Astrocyte (in vitro differentiated cells and primary cell): ENCODE data around the gene CHMP1B. TPM values are rescaled to one million over a fixed set of nuclear protein-coding genes. Genes with fewer than 3 reads are reported as not detected.

ENCODE experiments used
- DNase-seq: peaks from one replicate; pipeline ENCODE4 v3.0.0-alpha.2; 2010; ENCODE audit warnings: low read depth
- FAIRE-seq: peaks from 2 replicates; lab custom pipeline; 2011; peaks lifted over from hg19 to GRCh38; lab: Jason Lieb, UNC
- H2AFZ ChIP-seq: 2 replicates; pipeline ENCODE4 v1.6.0; 2012; ENCODE audit warnings: low read depth, low read length, inconsistent platforms
- H3K27ac ChIP-seq: 2 replicates; pipeline ENCODE4 v1.5.1; 2011; ENCODE audit warnings: low read depth, low read length, inconsistent platforms
- H3K27me3 ChIP-seq: 2 replicates; pipeline ENCODE4 v1.6.0; 2011; ENCODE audit warnings: low read length, inconsistent platforms; ENCODE audit not compliant: insufficient read depth
- H3K36me3 ChIP-seq: 2 replicates; pipeline ENCODE4 v1.5.1; 2011; ENCODE audit warnings: low read length, inconsistent platforms; ENCODE audit not compliant: insufficient read depth
- H3K4me1 ChIP-seq: 2 replicates; pipeline ENCODE4 v1.5.1; 2011; ENCODE audit warnings: low read length, inconsistent platforms; ENCODE audit not compliant: insufficient read depth
- H3K4me2 ChIP-seq: 2 replicates; pipeline ENCODE4 v1.6.0; 2012; ENCODE audit warnings: low read length, inconsistent platforms
- H3K4me3 ChIP-seq: 2 replicates; pipeline ENCODE4 v1.5.1; 2011; ENCODE audit warnings: low read depth, mild to moderate bottlenecking, low read length, inconsistent platforms; ENCODE audit not compliant: insufficient read depth
- H3K79me2 ChIP-seq: 2 replicates; pipeline ENCODE4 v1.6.0; 2012; ENCODE audit warnings: mild to moderate bottlenecking, low read length, inconsistent platforms; ENCODE audit not compliant: insufficient read depth
- H3K9ac ChIP-seq: 2 replicates; pipeline ENCODE4 v1.6.0; 2012; ENCODE audit warnings: mild to moderate bottlenecking, low read length, inconsistent platforms
- H3K9me3 ChIP-seq: 2 replicates; pipeline ENCODE4 v1.5.1; 2012; ENCODE audit warnings: low read depth, mild to moderate bottlenecking, low read length, inconsistent platforms; ENCODE audit not compliant: insufficient read depth
- H4K20me1 ChIP-seq: 2 replicates; pipeline ENCODE4 v1.6.0; 2012; ENCODE audit warnings: low read length, inconsistent platforms; ENCODE audit not compliant: insufficient read depth
- H3K27ac Mint-ChIP-seq: one replicate; pipeline ENCODE4 v1.8.0; 2021; ENCODE audit warnings: mild to moderate bottlenecking, mixed read lengths; ENCODE audit not compliant: unreplicated experiment
- H3K27me3 Mint-ChIP-seq: one replicate; pipeline ENCODE4 v1.8.0; 2021; ENCODE audit warnings: low read depth, mixed read lengths; ENCODE audit not compliant: unreplicated experiment
- H3K36me3 Mint-ChIP-seq: one replicate; pipeline ENCODE4 v1.8.0; 2021; ENCODE audit warnings: low read depth, mixed read lengths; ENCODE audit not compliant: unreplicated experiment
- H3K4me1 Mint-ChIP-seq: one replicate; pipeline ENCODE4 v1.8.0; 2021; ENCODE audit warnings: low read depth, mixed read lengths; ENCODE audit not compliant: unreplicated experiment
- H3K4me3 Mint-ChIP-seq: one replicate; pipeline ENCODE4 v1.8.0; 2021; ENCODE audit warnings: mild to moderate bottlenecking, moderate library complexity, mixed read lengths; ENCODE audit not compliant: unreplicated experiment
- H3K9me3 Mint-ChIP-seq: one replicate; pipeline ENCODE4 v1.8.0; 2021; ENCODE audit warnings: mild to moderate bottlenecking, mixed read lengths; ENCODE audit not compliant: unreplicated experiment
- CTCF ChIP-seq: IDR thresholded peaks from 2 replicates; pipeline ENCODE4 v1.5.1; 2011; ENCODE audit warnings: low read depth, mild to moderate bottlenecking, inconsistent platforms, low read length, moderate library complexity; ENCODE audit not compliant: insufficient read depth
- EZH2 ChIP-seq: IDR thresholded peaks from 2 replicates; pipeline ENCODE4 v1.6.1; 2012; ENCODE audit warnings: mild to moderate bottlenecking, low read length, inconsistent platforms; ENCODE audit not compliant: insufficient read depth
- total RNA-seq: library from RNA; stranded (reverse); gene quantifications from 2 replicates; pipeline ENCODE4 v1.2.1, GENCODE V29; 2021

The CHMP1B gene
- total RNA-seq, 1 donor from 2014 or later, result 49.7 TPM

- no peak for FAIRE-seq
- H3K4me1 ChIP-seq, result no peaks in the 10 kb centered on the region
- no peak overlapping the region for H3K27ac Mint-ChIP-seq
- H3K36me3 Mint-ChIP-seq, result peaks cover 9% of the 10 kb centered on the region
- peaks cover 6% of the 10 kb centered on the region for H3K4me1 Mint-ChIP-seq
- no peaks in the 10 kb centered on the region for H3K27me3 Mint-ChIP-seq
- H3K79me2 ChIP-seq, result no peaks in the 10 kb centered on the region
- no peak overlapping the region for H3K4me2 ChIP-seq
- no peak for DNase-seq
- H4K20me1 ChIP-seq, result no peaks in the 10 kb centered on the region
- no peaks in the 10 kb centered on the region for H3K9me3 ChIP-seq
- H3K4me3 Mint-ChIP-seq, result no peak overlapping the region
- peaks cover 3% of the 10 kb centered on the region for H3K9me3 Mint-ChIP-seq
- TF ChIP-seq CTCF (no peak), EZH2 (no peak)
- no peak overlapping the region for H2AFZ ChIP-seq
- H3K27ac ChIP-seq, result no peak overlapping the region
- no peak overlapping the region for H3K4me3 ChIP-seq
- no peaks in the 10 kb centered on the region for H3K27me3 ChIP-seq
- no peaks in the 10 kb centered on the region for H3K36me3 ChIP-seq
- no peak overlapping the region for H3K9ac ChIP-seq
Measured at GRCh38 chr18:11883153-11883552, 31.9 kb downstream of the CHMP1B start.

- Histone ChIP-seq H3K4me3 (no peak overlapping the region), H3K27me3 (no peaks in the 10 kb centered on the region), H3K4me1 (no peaks in the 10 kb centered on the region), H3K9me3 (no peaks in the 10 kb centered on the region), H3K36me3 (no peaks in the 10 kb centered on the region), H4K20me1 (no peaks in the 10 kb centered on the region), H2AFZ (no peak overlapping the region), H3K9ac (no peak overlapping the region), H3K79me2 (no peaks in the 10 kb centered on the region), H3K4me2 (no peak overlapping the region), H3K27ac (no peak overlapping the region)
- FAIRE-seq (no peak), DNase-seq (no peak)
- Mint-ChIP-seq H3K36me3 (peaks cover 17% of the 10 kb centered on the region), H3K9me3 (peaks cover 2% of the 10 kb centered on the region), H3K4me3 (no peak overlapping the region), H3K27me3 (no peaks in the 10 kb centered on the region), H3K27ac (no peak overlapping the region), H3K4me1 (peaks cover 6% of the 10 kb centered on the region)
- TF ChIP-seq EZH2, result no peak
- TF ChIP-seq CTCF, result no peak
Measured at GRCh38 chr18:11884396-11885030, 33.3 kb downstream of the CHMP1B start.

GRCh38 chr18:11885278-11885947 is 34.2 kb downstream of the CHMP1B start:
- Histone ChIP-seq H3K27me3 (no peaks in the 10 kb centered on the region), H4K20me1 (no peaks in the 10 kb centered on the region), H3K9me3 (no peaks in the 10 kb centered on the region), H3K36me3 (no peaks in the 10 kb centered on the region), H3K9ac (no peak overlapping the region), H3K4me2 (no peak overlapping the region), H3K4me3 (no peak overlapping the region), H3K79me2 (no peaks in the 10 kb centered on the region), H2AFZ (no peak overlapping the region), H3K27ac (no peak overlapping the region), H3K4me1 (no peaks in the 10 kb centered on the region)
- H3K9me3 Mint-ChIP-seq, result no peaks in the 10 kb centered on the region
- no peaks in the 10 kb centered on the region for H3K27me3 Mint-ChIP-seq
- DNase-seq, result no peak
- TF ChIP-seq CTCF, result no peak
- TF ChIP-seq EZH2, result no peak
- peaks cover 21% of the 10 kb centered on the region for H3K36me3 Mint-ChIP-seq
- no peak overlapping the region for H3K4me3 Mint-ChIP-seq
- no peak overlapping the region for H3K27ac Mint-ChIP-seq
- no peak for FAIRE-seq
- H3K4me1 Mint-ChIP-seq, result peaks cover 6% of the 10 kb centered on the region
